ACC112 (cell line): ENCODE data around the gene GLRX.

Experiments used
- H2AFZ ChIP-seq: fragments of 200-600 bp; sonication (generic); one replicate; pipeline ENCODE4 v1.6.0; 2017; ENCODE audit warnings: antibody characterized with exemption, low read length; ENCODE audit not compliant: unreplicated experiment
- H3K27ac ChIP-seq: fragments of 200-600 bp; sonication (generic); 2 replicates; pipeline ENCODE4 v1.5.1; 2014; ENCODE audit warnings: low read depth, mild to moderate bottlenecking, antibody characterized with exemption, low read length, moderate library complexity
- H3K27me3 ChIP-seq: fragments of 200-600 bp; sonication (generic); 2 replicates; pipeline ENCODE4 v1.6.1; 2014; ENCODE audit warnings: mild to moderate bottlenecking, antibody characterized with exemption, low read length, moderate library complexity, mixed read lengths; ENCODE audit not compliant: insufficient read depth
- H3K36me3 ChIP-seq: fragments of 200-600 bp; sonication (generic); 2 replicates; pipeline ENCODE4 v1.6.1; 2016; ENCODE audit warnings: mild to moderate bottlenecking, antibody characterized with exemption, low read length, moderate library complexity, mixed read lengths; ENCODE audit not compliant: insufficient read depth
- H3K4me1 ChIP-seq: fragments of 200-600 bp; sonication (generic); one replicate; pipeline ENCODE4 v1.6.1; 2016; ENCODE audit warnings: low read length, mixed read lengths; ENCODE audit not compliant: insufficient read depth, unreplicated experiment, control insufficient read depth
- H3K4me3 ChIP-seq: fragments of 200-600 bp; sonication (generic); 2 replicates; pipeline ENCODE4 v1.5.1; 2014; ENCODE audit warnings: mild to moderate bottlenecking, low read depth, low read length
- H3K79me2 ChIP-seq: fragments of 200-600 bp; sonication (generic); one replicate; pipeline ENCODE4 v1.6.0; 2016; ENCODE audit warnings: low read length; ENCODE audit not compliant: control insufficient read depth, unreplicated experiment, insufficient read depth

Gene GLRX

DNA sequence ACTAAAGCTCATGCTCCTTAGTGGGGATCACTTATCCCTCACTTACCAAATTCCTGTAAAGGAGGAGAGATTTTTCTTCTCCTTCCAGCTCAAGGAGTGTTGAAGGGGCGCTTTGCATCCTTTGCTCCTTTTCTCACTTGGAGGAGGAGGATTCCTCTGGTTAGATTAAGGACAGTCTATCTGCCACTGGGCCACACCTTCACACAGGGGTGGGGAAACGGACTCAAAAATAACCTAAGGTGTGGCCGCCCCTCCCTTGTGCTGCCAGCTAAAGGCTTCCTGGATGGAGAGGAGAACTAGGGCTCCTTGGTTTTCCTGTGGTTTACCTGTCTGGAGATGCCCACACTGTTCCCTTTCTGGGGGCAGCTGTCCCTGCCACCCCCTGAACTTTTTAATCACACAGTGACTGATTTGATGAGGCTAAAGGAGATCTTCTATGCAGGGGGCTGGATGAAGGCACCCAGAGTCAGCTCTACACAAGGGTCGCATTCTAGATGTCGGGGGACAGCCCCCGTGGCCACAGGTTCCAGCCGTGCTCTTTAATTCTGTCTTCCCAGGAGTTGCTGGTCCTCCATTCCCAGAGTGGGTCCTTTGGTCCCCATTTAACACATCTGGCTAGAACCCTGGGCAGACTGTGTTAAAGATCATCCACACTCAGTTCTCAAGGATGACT is 14.4 kb downstream of the GLRX start:
- Histone ChIP-seq H3K4me3 (0 out of 2 replicates have a peak overlapping the region, but pooled peaks have one; percentile 35), H3K27me3 (no peaks in the 10 kb centered on the region), H3K36me3 (no peaks in the 10 kb centered on the region; the same call in 1 of the 2 replicates), H3K4me1 (peaks cover 41% of the 10 kb centered on the region), H3K79me2 (no peaks in the 10 kb centered on the region), H2AFZ (no peak overlapping the region), H3K27ac (peak overlapping the region; percentile 64)

DNA sequence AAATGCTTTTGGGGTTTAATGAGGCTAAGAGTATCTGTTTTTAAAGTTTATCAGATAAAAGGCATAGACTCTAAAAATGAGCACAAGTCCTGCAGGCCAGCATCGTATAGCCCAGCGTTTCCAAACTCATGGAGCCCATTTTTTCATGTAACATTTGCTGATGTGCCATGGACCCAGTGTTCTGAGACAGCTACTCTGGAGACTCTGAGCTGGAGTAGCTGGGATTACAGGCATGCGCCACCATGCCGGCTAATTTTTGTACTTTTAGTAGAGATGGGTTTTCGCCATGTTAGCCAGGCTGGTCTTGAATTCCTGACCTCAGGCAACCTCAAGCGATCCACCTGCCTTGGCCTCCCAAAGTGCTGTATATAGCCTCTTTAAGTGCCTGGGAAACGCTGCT is 15.8 kb downstream of the GLRX start:
- Histone ChIP-seq H3K4me3 (no peak overlapping the region), H3K36me3 (no peaks in the 10 kb centered on the region; the same call in 1 of the 2 replicates), H2AFZ (no peak overlapping the region), H3K27me3 (no peaks in the 10 kb centered on the region), H3K79me2 (no peaks in the 10 kb centered on the region), H3K27ac (no peak overlapping the region), H3K4me1 (peaks cover 32% of the 10 kb centered on the region)

DNA sequence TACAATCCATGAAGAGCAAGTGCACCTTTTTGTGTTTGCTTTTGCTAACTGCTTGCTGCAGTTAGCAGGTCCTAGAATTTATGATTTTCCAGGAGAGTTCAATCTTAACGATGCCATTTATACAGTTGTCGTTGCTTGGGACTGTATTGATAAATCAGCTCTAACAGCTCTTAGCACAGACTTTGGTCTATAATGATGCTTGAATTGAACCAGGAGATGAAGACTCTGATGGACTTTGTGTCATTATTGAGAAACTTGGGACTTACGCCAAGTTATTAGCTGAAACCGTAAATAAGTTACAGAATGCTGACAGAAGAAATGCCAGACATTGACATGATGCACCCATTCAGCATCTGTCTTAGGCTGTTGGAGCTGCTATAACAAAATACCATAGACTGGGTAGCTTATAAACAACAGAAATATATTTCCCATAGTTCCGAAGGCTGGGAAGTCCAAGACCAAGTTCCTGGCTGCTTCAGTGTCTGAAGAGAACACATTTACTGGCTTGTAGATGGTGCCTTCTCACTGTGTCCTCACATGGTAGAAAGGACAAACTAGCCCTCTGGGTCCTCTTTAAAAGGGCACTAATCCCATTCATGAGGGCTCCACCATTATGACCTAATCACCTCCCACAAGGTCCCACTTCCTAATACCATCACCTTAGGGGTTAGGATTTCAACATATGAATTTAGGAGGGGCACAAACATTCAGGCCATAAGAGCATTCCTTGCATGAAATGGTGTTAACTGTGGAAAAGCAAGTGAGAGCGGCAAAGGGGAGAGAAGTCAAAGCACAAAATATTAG is 17.6 kb downstream of the GLRX start:
- H3K36me3 ChIP-seq = no peaks in the 10 kb centered on the region; the same call in 1 of the 2 replicates

DNA sequence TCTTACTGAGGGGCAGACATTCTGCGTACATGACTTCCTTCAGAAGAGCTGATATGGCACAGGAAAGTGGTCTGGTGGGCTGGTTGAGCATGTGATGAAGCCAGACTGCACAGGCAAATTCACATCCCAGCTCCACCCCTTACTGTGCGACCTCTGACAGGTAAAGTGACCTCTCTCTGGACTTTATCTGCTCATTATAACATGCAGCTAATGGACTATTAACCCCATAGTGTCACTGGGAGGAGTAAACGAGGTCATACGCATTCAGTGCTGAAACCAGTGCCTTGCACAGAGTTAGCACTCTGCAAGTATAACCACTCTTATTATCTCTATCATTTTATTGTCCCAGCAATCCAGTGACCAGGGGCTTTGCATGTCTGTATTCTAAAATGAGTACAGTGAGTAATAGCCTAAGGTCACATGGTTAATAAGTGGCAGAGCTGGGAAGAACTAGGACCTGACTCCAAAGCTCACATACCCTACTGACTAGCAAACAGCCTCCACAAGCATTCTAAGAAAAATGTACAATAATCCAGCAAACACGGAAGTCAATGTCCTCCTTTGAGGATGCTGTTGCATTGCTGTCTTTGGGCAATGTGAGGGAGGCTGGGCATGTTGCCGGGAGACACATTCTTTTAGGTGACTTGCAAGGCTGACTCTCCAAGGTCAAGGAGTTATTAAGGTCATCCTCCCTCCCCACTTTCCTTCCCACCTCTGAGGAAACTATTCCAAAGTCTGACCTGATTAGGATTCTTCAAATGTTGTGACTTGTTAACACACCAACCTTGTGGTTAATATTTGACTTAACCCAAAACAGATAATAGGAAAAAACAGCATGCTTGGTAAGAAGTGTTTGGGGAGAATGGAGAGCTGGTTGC is 19.0 kb downstream of the GLRX start:
- H2AFZ ChIP-seq = no peak overlapping the region
- H3K4me3 ChIP-seq = no peak overlapping the region
- H3K79me2 ChIP-seq = no peaks in the 10 kb centered on the region
- H3K36me3 ChIP-seq = peaks cover 6% of the 10 kb centered on the region; the same call in 1 of the 2 replicates
- H3K27me3 ChIP-seq = no peaks in the 10 kb centered on the region
- no peak overlapping the region for H3K27ac ChIP-seq
- H3K4me1 ChIP-seq = peaks cover 6% of the 10 kb centered on the region

More for the DNA sequence above, 17.6 kb downstream of the GLRX start:
- H3K27ac ChIP-seq = no peak overlapping the region
- H3K4me1 ChIP-seq = peaks cover 20% of the 10 kb centered on the region
- no peak overlapping the region for H2AFZ ChIP-seq
- H3K27me3 ChIP-seq = no peaks in the 10 kb centered on the region
- H3K4me3 ChIP-seq = no peak overlapping the region
- H3K79me2 ChIP-seq = no peaks in the 10 kb centered on the region

DNA sequence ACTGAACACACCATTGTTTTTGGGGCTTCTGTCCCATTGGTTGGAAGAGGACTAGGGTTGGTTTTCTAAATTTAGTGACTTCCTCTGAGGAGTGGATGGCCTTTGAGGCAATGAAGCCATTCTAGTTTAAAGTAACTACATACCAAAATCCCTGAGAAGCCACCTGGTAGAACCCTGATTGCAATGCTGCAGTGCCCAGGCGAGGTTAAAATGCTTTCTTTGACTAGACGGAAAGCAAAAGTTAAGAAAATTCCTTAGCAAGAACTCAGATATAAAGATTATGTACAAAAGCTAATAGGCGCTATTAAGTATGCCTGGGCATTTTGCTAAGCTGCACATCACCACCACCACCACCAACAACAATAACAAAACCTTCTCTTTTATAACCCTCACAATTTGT is 20.6 kb downstream of the GLRX start:
- Histone ChIP-seq H3K4me3 (no peak overlapping the region), H3K79me2 (no peaks in the 10 kb centered on the region), H3K27me3 (no peaks in the 10 kb centered on the region), H3K27ac (no peak overlapping the region), H3K36me3 (peaks cover 6% of the 10 kb centered on the region; the same call in 1 of the 2 replicates), H3K4me1 (no peaks in the 10 kb centered on the region), H2AFZ (no peak overlapping the region)

DNA sequence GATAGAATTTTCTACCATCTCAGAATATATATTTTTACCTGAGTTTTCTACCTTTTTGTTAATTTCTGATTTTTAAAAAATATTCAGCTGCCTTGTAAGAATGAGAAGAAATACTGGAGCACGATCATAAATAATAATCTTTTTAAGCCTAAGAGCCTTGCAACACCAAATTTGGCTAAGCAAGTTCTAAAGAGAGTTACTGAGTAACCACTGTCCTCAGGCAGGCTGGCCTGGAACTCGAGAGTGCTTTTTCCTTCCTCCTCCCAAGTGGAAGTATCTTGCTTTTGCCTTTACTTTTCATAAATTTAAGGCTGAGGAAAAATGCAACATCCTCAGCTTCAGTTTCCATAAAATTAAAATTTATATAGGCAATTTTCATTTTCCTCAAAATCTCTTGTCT is 21.0 kb downstream of the GLRX start:
- peaks cover 8% of the 10 kb centered on the region for H3K36me3 ChIP-seq
- no peaks in the 10 kb centered on the region for H3K4me1 ChIP-seq
- H3K27ac ChIP-seq = no peak overlapping the region
- H2AFZ ChIP-seq = no peak overlapping the region
- no peak overlapping the region for H3K4me3 ChIP-seq
- H3K27me3 ChIP-seq = no peaks in the 10 kb centered on the region
- H3K79me2 ChIP-seq = no peaks in the 10 kb centered on the region

DNA sequence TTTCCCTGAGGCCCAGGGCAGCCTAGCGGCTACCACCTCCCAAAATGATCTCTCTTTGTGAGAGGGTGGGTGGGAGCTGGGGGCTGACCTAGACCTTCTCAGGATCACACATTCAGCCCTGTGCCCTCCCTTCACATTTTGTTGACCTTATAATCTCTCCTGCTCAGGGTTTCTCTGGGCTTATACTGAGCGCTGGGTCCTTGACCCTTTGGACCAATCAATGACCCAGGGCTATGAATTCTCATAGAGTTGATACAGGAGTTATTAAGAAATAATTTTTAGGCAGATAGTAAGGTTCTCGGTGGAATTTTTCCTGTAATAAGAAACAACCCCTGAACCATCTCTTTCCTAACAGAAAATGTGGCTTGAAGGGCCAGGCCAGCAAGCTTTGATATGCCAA is 22.0 kb downstream of the GLRX start:
- Histone ChIP-seq H3K79me2 (no peaks in the 10 kb centered on the region), H3K4me3 (no peak overlapping the region), H3K4me1 (no peaks in the 10 kb centered on the region), H3K27ac (no peak overlapping the region), H3K27me3 (no peaks in the 10 kb centered on the region), H3K36me3 (peaks cover 17% of the 10 kb centered on the region; the same call in 1 of the 2 replicates), H2AFZ (no peak overlapping the region)

DNA sequence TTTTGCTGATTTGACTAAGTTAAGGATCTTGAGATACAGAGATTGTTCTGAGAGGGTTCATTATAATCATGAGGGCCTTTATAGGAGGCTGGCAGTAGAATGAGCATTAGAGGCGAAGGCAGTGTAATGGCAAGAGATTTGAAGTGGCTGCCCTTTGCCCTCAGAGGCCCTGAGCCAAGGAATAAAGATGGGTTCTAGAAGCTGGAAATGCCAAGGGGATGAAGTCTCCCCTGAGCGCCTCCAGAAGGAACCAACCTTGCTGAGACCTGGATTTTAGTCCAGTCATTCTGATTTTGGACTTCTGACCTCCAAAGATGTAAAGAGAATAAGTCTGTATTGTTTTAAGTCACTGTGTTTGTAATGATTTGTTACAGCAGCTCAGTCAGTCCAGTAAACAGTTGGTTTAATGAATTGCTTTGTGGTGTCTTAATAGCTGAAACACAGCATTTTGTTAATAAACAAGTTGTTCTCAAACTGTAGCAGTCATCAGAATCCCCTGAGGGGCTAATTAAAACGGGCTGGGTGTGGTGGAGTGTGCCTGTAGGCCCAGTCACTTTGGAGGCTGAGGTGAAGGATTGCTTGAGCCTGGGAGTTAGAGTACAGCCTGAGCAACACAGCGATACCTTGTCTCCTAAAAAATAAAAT is 23.2 kb downstream of the GLRX start:
- peaks cover 27% of the 10 kb centered on the region; the same call in 1 of the 2 replicates for H3K36me3 ChIP-seq
- H3K4me1 ChIP-seq = no peaks in the 10 kb centered on the region
- no peaks in the 10 kb centered on the region for H3K79me2 ChIP-seq
- H3K27me3 ChIP-seq = no peaks in the 10 kb centered on the region
- no peak overlapping the region for H3K4me3 ChIP-seq
- no peak overlapping the region for H3K27ac ChIP-seq
- no peak overlapping the region for H2AFZ ChIP-seq

DNA sequence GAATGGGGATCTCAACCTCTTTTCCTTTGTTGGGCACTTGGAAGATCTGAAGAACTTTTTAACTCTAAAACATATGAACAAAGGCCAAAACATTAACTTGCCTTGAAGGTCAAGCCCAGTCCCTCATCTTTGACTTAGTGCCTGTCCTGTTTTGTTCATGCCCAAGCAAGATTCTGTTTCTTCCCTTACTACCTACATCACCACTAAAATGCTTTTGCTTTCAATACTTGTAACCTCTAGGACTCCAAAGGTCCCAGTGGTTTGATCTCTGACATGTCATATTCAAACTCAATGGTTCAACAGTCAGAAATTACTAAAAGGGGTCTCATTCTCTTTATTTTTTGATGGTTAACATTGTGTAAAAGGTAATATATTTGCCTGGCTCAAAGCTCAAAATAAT is 24.0 kb downstream of the GLRX start:
- Histone ChIP-seq H2AFZ (no peak overlapping the region), H3K27me3 (no peaks in the 10 kb centered on the region), H3K4me1 (peaks cover 7% of the 10 kb centered on the region), H3K27ac (no peak overlapping the region), H3K36me3 (peaks cover 31% of the 10 kb centered on the region; the same call in 1 of the 2 replicates), H3K79me2 (no peaks in the 10 kb centered on the region), H3K4me3 (no peak overlapping the region)

DNA sequence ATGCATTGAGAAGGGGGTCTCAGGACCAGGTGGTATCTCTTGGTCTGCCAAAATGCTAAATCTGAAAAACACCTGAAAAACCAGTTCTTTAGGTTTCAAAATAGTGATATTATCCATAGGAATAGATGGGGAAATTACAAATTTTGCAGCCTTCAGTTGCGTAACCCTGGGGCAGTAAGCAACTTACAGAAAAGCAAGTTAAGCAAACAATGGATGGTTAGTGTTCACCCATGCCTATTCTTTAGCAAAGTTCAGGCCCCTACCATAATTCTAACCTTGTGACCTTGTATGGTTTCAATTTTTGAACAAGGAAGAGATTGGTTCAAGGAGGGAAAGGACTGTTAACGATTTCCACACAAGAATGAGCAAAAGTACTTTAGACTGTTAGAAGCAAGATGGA is 24.5 kb downstream of the GLRX start:
- no peak overlapping the region for H3K27ac ChIP-seq
- H2AFZ ChIP-seq = no peak overlapping the region
- H3K79me2 ChIP-seq = no peaks in the 10 kb centered on the region
- H3K36me3 ChIP-seq = peaks cover 36% of the 10 kb centered on the region
- H3K4me1 ChIP-seq = peaks cover 12% of the 10 kb centered on the region
- H3K4me3 ChIP-seq = no peak overlapping the region
- H3K27me3 ChIP-seq = no peaks in the 10 kb centered on the region
